Panc1 (cell line): ENCODE results near the gene HLCS. TPM values are rescaled to one million over a fixed set of nuclear protein-coding genes. Genes with fewer than 3 reads are reported as not detected.
A peak's percentile ranks its signal among the peaks of the same experiment; 100 is the strongest.

ENCODE experiments used
- ATAC-seq: fragments of 200-7000 bp; cut with Tn5 transposase; 2 replicates; pipeline ENCODE4 v1.9.1; 2020; ENCODE audit warnings: mild to moderate bottlenecking, moderate library complexity
- Bru-seq: library from RNA; stranded (reverse); fragments of 400-500 nt; gene quantifications from one replicate; lab custom pipeline; 2021; lab: Mats Ljungman, UMichigan
- BruChase-seq, 2 experiments: library from RNA; stranded (reverse); fragments of 400-500 nt; gene quantifications; one replicate each; lab custom pipeline; 2021; lab: Mats Ljungman, UMichigan
- BruUV-seq: library from RNA; stranded (reverse); fragments of 400-500 nt; replicated peaks from 2 replicates; lab custom pipeline; 2021; lab: Mats Ljungman, UMichigan
- CTCF ChIA-PET: fragments of 300-600 bp; sonication (Branson Sonifier 250); formaldehyde crosslinking; loops from one replicate; lab custom pipeline; 2022; ENCODE audit warnings: antibody characterized with exemption; lab: Charles Lee
- POLR2A ChIA-PET: fragments of 300-600 bp; sonication (Branson Sonifier 250); formaldehyde crosslinking; loops from one replicate; lab custom pipeline; 2022; ENCODE audit warnings: antibody characterized with exemption; lab: Charles Lee
- DNase-seq: peaks from one replicate; pipeline ENCODE4 v3.0.0-alpha.2; 2010; ENCODE audit warnings: low read depth, low spot score
- H3K27ac ChIP-seq: 2 replicates; pipeline ENCODE4 v1.5.1; 2011; ENCODE audit warnings: mild to moderate bottlenecking, low read length, inconsistent platforms
- H3K27me3 ChIP-seq: fragments of 200-500 bp; sonication (Bioruptor generic); 2 replicates; pipeline ENCODE4 v1.6.0; 2014; ENCODE audit warnings: low read length, inconsistent platforms; ENCODE audit not compliant: control insufficient read depth, insufficient read depth
- H3K36me3 ChIP-seq: fragments of 200-500 bp; sonication (Bioruptor generic); 2 replicates; pipeline ENCODE4 v1.5.1; 2014; ENCODE audit warnings: inconsistent platforms, mild to moderate bottlenecking, low read length, moderate library complexity; ENCODE audit not compliant: control insufficient read depth, insufficient read depth
- H3K4me1 ChIP-seq: 2 replicates; pipeline ENCODE4 v1.5.1; 2011; ENCODE audit warnings: inconsistent platforms, mild to moderate bottlenecking, low read length, moderate library complexity; ENCODE audit not compliant: control insufficient read depth, insufficient read depth
- H3K4me3 ChIP-seq, 2 experiments: 2 replicates each; pipeline ENCODE4 v1.5.1; 2011 to 2012; ENCODE audit warnings: low read depth in 2 of 2, low read length in 2 of 2, mild to moderate bottlenecking in 2 of 2, inconsistent platforms in 1 of 2, moderate library complexity in 1 of 2
- H3K9me3 ChIP-seq: fragments of 200-500 bp; sonication (Bioruptor generic); 2 replicates; pipeline ENCODE4 v1.5.1; 2014; ENCODE audit warnings: low read depth, mild to moderate bottlenecking, inconsistent platforms, low read length, moderate library complexity; ENCODE audit not compliant: control insufficient read depth, insufficient read depth
- CTCF ChIP-seq: fragments of 450-650 bp; IDR thresholded peaks from 2 replicates; pipeline ENCODE4 v1.5.1; 2017; ENCODE audit warnings: mild to moderate bottlenecking
- POLR2AphosphoS5 ChIP-seq: IDR thresholded peaks from 2 replicates; pipeline ENCODE4 v1.6.1; 2012; ENCODE audit warnings: mild to moderate bottlenecking, low read depth, low read length, moderate library complexity
- REST ChIP-seq, 2 experiments: IDR thresholded peaks; 2 replicates each; pipeline ENCODE4 v1.6.1; 2011 to 2012; ENCODE audit warnings: low read depth in 2 of 2, control low read depth in 1 of 2, low read length in 1 of 2, mild to moderate bottlenecking in 1 of 2, moderate library complexity in 1 of 2; ENCODE audit not compliant: insufficient read depth in 1 of 2
- in situ Hi-C: cut with HindIII; loops from 2 replicates; pipeline ENCODE4 v1.10.0; 2016; ENCODE audit warnings: low sequenced_read_pairs, low pct_unique_long_range_greater_than_20kb
- intact Hi-C: fragments of 100-400 bp; cut with micrococcal nuclease; formaldehyde crosslinking; loops from one replicate; pipeline ENCODE4 v1.10.0; 2022; ENCODE audit not compliant: unreplicated experiment
- long read RNA-seq: library from polyadenylated mRNA; unstranded; transcript quantifications from one replicate; pipeline ENCODE4 v2.0.0, GENCODE V29; 2021; ENCODE audit not compliant: unreplicated experiment
- polyA plus RNA-seq: library from polyadenylated mRNA; unstranded; fragments of >200 nt; gene quantifications from one replicate; pipeline ENCODE4 v1.2.1, GENCODE V29; 2012; ENCODE audit warnings: missing spikeins; ENCODE audit not compliant: insufficient read length
- total RNA-seq: library from RNA; stranded (reverse); gene quantifications from one replicate; pipeline ENCODE4 v1.2.1, GENCODE V29; 2021; ENCODE audit not compliant: unreplicated experiment

HLCS gene
- total RNA-seq (15.3 TPM), Bru-seq, nascent RNA (percentile 61 among the genes with signal in this experiment), BruChase-seq, experiment 1, labeled RNA remaining after a 2-hour chase (percentile 62 among the genes with signal in this experiment), BruChase-seq, experiment 2, labeled RNA remaining after a 6-hour chase (percentile 64 among the genes with signal in this experiment)
- 10.5 TPM for polyA plus RNA-seq
- long read RNA-seq, full-length matches to known transcripts, result 2 of 29 reads
- long read RNA-seq, partial matches to known transcripts, result 5 of 29 reads
- long read RNA-seq, other reads (novel, unspliced or antisense), result 22 of 29 reads

- intact Hi-C loops (no loop called here), in situ Hi-C loops (no loop called here)
- Histone ChIP-seq H3K27ac (peak within 1 kb of the TSS; percentile 84), H3K4me3 (peak within 1 kb of the TSS; percentile 59 to 64), H3K36me3 (no peaks in the 10 kb centered on the region), H3K4me1 (peaks cover 11% of the 10 kb centered on the region), H3K9me3 (no peaks in the 10 kb centered on the region), H3K27me3 (no peaks in the 10 kb centered on the region)
- POLR2A ChIA-PET, result interaction anchor here (0.6 kb wide), 2 partner anchors 58 to 116 kb away, joined by 3 to 4 read pairs; no protein-coding TSS in a partner anchor
- BruUV-seq, result no TSS peak
- no peak for DNase-seq
- CTCF ChIA-PET, result interaction anchor here (0.6 to 1.1 kb wide), 2 partner anchors 18 to 208 kb away, joined by 4 to 11 read pairs; no protein-coding TSS in a partner anchor
- TF ChIP-seq REST (IDR thresholded peaks at IDR 0.05; ENCODE audit: insufficient read depth in 1 of 2, low read depth in 2 of 2, low read length in 1 of 2) (no peak), POLR2AphosphoS5 (peak; percentile 50; the same call in 1 of the 2 replicates)
- ATAC-seq, result peak; percentile 96
These were observed at the start of gene HLCS for GRCh38 chr21:36966066-36966820. Gene HLCS, minus strand, starts transcription at chr21:36966669. Its CDS starts 31 bp downstream, at chr21:36966638.

GRCh38 chr21:37009740-37010341 lies 43.4 kb upstream of the HLCS start:
- intact Hi-C loops, result loop anchor here (10.0 kb wide), 1 partner anchor 65 kb away; the partner anchor contains the start of genes PIGP and TTC3
- TF ChIP-seq POLR2AphosphoS5 (no peak), CTCF (peak; percentile 92)
- DNase-seq (peak; percentile 71), ATAC-seq (peak; percentile 98)
- ChIA-PET POLR2A (no interaction called here), CTCF (interaction anchor here (0.5 to 1.1 kb wide), 4 partner anchors 17 to 582 kb away, joined by 3 to 6 read pairs (median 4); no protein-coding TSS in a partner anchor)
- no peaks in the 10 kb centered on the region for H3K36me3 ChIP-seq
- peak overlapping the region; percentile 70; the same call in 1 of the 2 replicates for H3K27ac ChIP-seq
- no peaks in the 10 kb centered on the region for H3K27me3 ChIP-seq
- no TSS peak for BruUV-seq
- no peaks in the 10 kb centered on the region for H3K9me3 ChIP-seq
- in situ Hi-C loops, result no loop called here
- H3K4me3 ChIP-seq, result peak overlapping the region; percentile 33 to 61
- no peaks in the 10 kb centered on the region; the same call in 1 of the 2 replicates for H3K4me1 ChIP-seq
